ENCODE results near the gene TSACC.

The TSACC gene

GRCh38 chr1:156390469-156391365 lies 52.4 kb downstream of the TSACC start:
- H3K9ac ChIP-seq (ENCODE audit: insufficient read length, low read depth): peak overlapping the region; percentile 80
- H3K27me3 ChIP-seq (ENCODE audit: insufficient read depth, insufficient read length): peaks cover 65% of the 10 kb centered on the region
- no peak for TF ChIP-seq SUZ12 (IDR thresholded peaks at IDR 0.05; ENCODE audit: extremely low read depth, insufficient read depth, insufficient read length)
- TF ChIP-seq YY1 (IDR thresholded peaks at IDR 0.05; ENCODE audit: insufficient read depth, insufficient read length): no peak
- TF ChIP-seq ZNF274 (IDR thresholded peaks at IDR 0.05; ENCODE audit: low read depth, low read length): no peak
- H3K9me3 ChIP-seq (ENCODE audit: insufficient read depth, low read length): no peaks in the 10 kb centered on the region
- no peak overlapping the region for H3K4me3 ChIP-seq (ENCODE audit: insufficient read length, low read depth)
- H3K36me3 ChIP-seq (ENCODE audit: insufficient read depth, insufficient read length, low read length): no peaks in the 10 kb centered on the region
- DNase-seq (ENCODE audit: low read depth, low spot score): no peak
- H3K4me1 ChIP-seq (ENCODE audit: insufficient read depth, insufficient read length): peaks cover 62% of the 10 kb centered on the region

DNA sequence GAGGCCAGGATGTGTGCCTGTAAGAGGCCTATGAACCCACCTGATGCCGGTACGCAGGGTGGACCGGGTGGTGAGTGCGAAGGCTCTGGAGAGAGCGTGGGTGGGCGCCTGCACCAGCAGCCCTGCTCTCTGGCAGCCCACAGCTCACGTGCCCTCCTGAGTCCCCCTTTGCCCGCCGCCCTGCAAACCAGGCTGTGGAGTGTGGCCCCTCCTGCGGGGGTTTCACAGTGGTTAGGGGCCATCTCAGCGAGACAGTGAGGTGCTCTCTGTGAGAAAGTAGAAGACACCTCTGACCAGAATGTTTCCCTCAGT lies 53.0 kb downstream of the TSACC start:
- no peak for DNase-seq (ENCODE audit: low read depth, low spot score)
- no peaks in the 10 kb centered on the region for H3K36me3 ChIP-seq (ENCODE audit: insufficient read depth, insufficient read length, low read length)
- H3K9ac ChIP-seq (ENCODE audit: insufficient read length, low read depth): peak overlapping the region; percentile 80
- H3K9me3 ChIP-seq (ENCODE audit: insufficient read depth, low read length): no peaks in the 10 kb centered on the region
- peaks cover 56% of the 10 kb centered on the region for H3K4me1 ChIP-seq (ENCODE audit: insufficient read depth, insufficient read length)
- TF ChIP-seq YY1 (IDR thresholded peaks at IDR 0.05; ENCODE audit: insufficient read depth, insufficient read length) (no peak), ZNF274 (IDR thresholded peaks at IDR 0.05; ENCODE audit: low read depth, low read length) (no peak), SUZ12 (IDR thresholded peaks at IDR 0.05; ENCODE audit: extremely low read depth, insufficient read depth, insufficient read length) (no peak)
- H3K4me3 ChIP-seq (ENCODE audit: insufficient read length, low read depth): no peak overlapping the region
- peaks cover 58% of the 10 kb centered on the region for H3K27me3 ChIP-seq (ENCODE audit: insufficient read depth, insufficient read length)

DNA sequence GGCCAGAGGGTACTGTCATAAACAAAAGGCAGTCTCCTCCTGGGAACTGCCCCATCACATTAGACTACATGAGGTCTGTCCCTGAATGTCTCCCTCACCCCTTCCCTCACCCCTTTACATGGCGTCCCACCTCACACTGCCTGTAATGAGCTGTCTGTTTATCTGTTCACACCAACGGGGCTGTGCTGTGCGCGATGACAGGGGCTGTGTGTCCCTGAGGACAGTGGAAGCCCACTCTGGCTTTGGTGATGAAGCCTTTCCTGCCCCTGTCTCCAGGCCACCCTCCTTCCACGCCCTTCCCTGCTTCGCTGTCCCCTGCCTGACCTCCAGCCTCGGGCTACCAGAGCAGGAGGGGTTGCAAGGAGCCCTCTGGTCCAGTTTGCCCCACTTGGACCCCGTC lies 53.4 kb downstream of the TSACC start:
- no peaks in the 10 kb centered on the region for H3K36me3 ChIP-seq (ENCODE audit: insufficient read depth, insufficient read length, low read length)
- H3K9ac ChIP-seq (ENCODE audit: insufficient read length, low read depth): peak overlapping the region; percentile 80
- H3K27me3 ChIP-seq (ENCODE audit: insufficient read depth, insufficient read length): peaks cover 55% of the 10 kb centered on the region
- TF ChIP-seq SUZ12 (IDR thresholded peaks at IDR 0.05; ENCODE audit: extremely low read depth, insufficient read depth, insufficient read length) (no peak), ZNF274 (IDR thresholded peaks at IDR 0.05; ENCODE audit: low read depth, low read length) (no peak), YY1 (IDR thresholded peaks at IDR 0.05; ENCODE audit: insufficient read depth, insufficient read length) (no peak)
- H3K4me1 ChIP-seq (ENCODE audit: insufficient read depth, insufficient read length): peaks cover 56% of the 10 kb centered on the region
- no peak overlapping the region for H3K4me3 ChIP-seq (ENCODE audit: insufficient read length, low read depth)
- no peak for DNase-seq (ENCODE audit: low read depth, low spot score)
- H3K9me3 ChIP-seq (ENCODE audit: insufficient read depth, low read length): no peaks in the 10 kb centered on the region

DNA sequence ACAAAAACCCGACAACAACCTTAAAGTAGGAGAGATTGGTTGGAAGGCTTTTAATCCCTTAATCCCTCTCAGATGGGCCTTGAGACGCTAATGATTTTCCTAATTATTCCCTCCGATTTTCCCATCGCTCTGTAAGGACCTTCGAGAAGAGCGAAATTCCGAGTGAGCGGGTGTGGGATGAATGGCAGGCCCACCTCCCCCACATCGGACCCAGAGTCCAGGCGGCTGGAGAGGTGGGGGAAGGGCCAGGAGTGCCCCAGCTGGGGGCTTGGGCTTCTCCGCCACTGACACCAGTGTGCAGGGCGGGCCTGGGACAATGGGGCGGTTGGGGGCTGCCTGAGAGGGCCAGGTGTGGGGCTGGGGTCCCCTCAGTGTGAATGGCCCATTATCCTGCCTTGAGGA lies 54.1 kb downstream of the TSACC start:
- DNase-seq (ENCODE audit: low read depth, low spot score): peak; percentile 69
- H3K27me3 ChIP-seq (ENCODE audit: insufficient read depth, insufficient read length): peaks cover 47% of the 10 kb centered on the region
- no peaks in the 10 kb centered on the region for H3K9me3 ChIP-seq (ENCODE audit: insufficient read depth, low read length)
- TF ChIP-seq SUZ12 (IDR thresholded peaks at IDR 0.05; ENCODE audit: extremely low read depth, insufficient read depth, insufficient read length): no peak
- peaks cover 56% of the 10 kb centered on the region for H3K4me1 ChIP-seq (ENCODE audit: insufficient read depth, insufficient read length)
- no peaks in the 10 kb centered on the region for H3K36me3 ChIP-seq (ENCODE audit: insufficient read depth, insufficient read length, low read length)
- no peak overlapping the region for H3K4me3 ChIP-seq (ENCODE audit: insufficient read length, low read depth)
- H3K9ac ChIP-seq (ENCODE audit: insufficient read length, low read depth): peak overlapping the region; percentile 61

- Histone ChIP-seq H3K9ac (ENCODE audit: insufficient read length, low read depth) (peak overlapping the region; percentile 61), H3K36me3 (ENCODE audit: insufficient read depth, insufficient read length, low read length) (no peaks in the 10 kb centered on the region), H3K4me1 (ENCODE audit: insufficient read depth, insufficient read length) (peaks cover 49% of the 10 kb centered on the region), H3K9me3 (ENCODE audit: insufficient read depth, low read length) (no peaks in the 10 kb centered on the region), H3K4me3 (ENCODE audit: insufficient read length, low read depth) (no peak overlapping the region), H3K27me3 (ENCODE audit: insufficient read depth, insufficient read length) (peaks cover 41% of the 10 kb centered on the region)
- DNase-seq (ENCODE audit: low read depth, low spot score): no peak
- peak; percentile 3 for TF ChIP-seq YY1 (IDR thresholded peaks at IDR 0.05; ENCODE audit: insufficient read depth, insufficient read length)
- no peak for TF ChIP-seq ZNF274 (IDR thresholded peaks at IDR 0.05; ENCODE audit: low read depth, low read length)
These were observed 54.8 kb downstream of the TSACC start for GRCh38 chr1:156393095-156393494.

- Histone ChIP-seq H3K4me3 (ENCODE audit: insufficient read length, low read depth) (no peak overlapping the region), H3K27me3 (ENCODE audit: insufficient read depth, insufficient read length) (peaks cover 33% of the 10 kb centered on the region), H3K9me3 (ENCODE audit: insufficient read depth, low read length) (no peaks in the 10 kb centered on the region), H3K4me1 (ENCODE audit: insufficient read depth, insufficient read length) (peaks cover 44% of the 10 kb centered on the region), H3K36me3 (ENCODE audit: insufficient read depth, insufficient read length, low read length) (no peaks in the 10 kb centered on the region), H3K9ac (ENCODE audit: insufficient read length, low read depth) (no peak overlapping the region)
- no peak for DNase-seq (ENCODE audit: low read depth, low spot score)
- TF ChIP-seq SUZ12 (IDR thresholded peaks at IDR 0.05; ENCODE audit: extremely low read depth, insufficient read depth, insufficient read length): no peak
- TF ChIP-seq ZNF274 (IDR thresholded peaks at IDR 0.05; ENCODE audit: low read depth, low read length): no peak
- no peak for TF ChIP-seq YY1 (IDR thresholded peaks at IDR 0.05; ENCODE audit: insufficient read depth, insufficient read length)
These were observed 55.8 kb downstream of the TSACC start for GRCh38 chr1:156394082-156394481.

DNA sequence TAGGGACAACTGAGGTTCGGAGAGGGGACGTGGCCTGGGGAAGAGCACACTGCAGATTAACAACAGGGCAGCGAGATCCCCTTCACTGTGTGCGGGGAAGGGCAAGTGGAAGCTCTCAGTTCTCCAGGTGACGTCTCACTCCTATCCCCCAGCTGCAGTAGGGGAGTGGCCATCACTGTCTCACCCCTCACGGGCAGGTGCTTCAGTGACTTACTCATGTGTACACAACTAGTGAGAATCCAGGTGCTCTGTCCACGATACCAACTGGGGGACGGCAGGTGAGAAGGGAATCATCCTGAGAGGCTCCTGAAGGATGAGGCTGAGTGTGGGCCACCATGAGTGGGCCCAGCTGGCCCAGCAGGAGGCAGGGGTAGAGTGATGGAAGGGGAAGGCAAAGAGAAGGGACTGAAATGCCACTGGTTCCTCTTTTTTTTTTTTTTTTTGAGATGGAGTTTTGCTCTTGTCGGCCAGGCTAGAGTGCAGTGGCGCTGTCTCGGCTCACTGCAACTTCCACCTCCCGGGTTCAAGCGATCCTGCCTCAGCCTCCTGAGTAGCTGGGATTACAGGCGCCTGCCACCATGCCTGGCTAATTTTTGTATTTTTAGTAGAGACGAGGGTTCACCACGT lies 56.6 kb downstream of the TSACC start:
- no peak for TF ChIP-seq SUZ12 (IDR thresholded peaks at IDR 0.05; ENCODE audit: extremely low read depth, insufficient read depth, insufficient read length)
- no peak for TF ChIP-seq ZNF274 (IDR thresholded peaks at IDR 0.05; ENCODE audit: low read depth, low read length)
- TF ChIP-seq YY1 (IDR thresholded peaks at IDR 0.05; ENCODE audit: insufficient read depth, insufficient read length): no peak
- peaks cover 40% of the 10 kb centered on the region for H3K4me1 ChIP-seq (ENCODE audit: insufficient read depth, insufficient read length)
- no peak for DNase-seq (ENCODE audit: low read depth, low spot score)
- no peak overlapping the region for H3K4me3 ChIP-seq (ENCODE audit: insufficient read length, low read depth)
- H3K9me3 ChIP-seq (ENCODE audit: insufficient read depth, low read length): no peaks in the 10 kb centered on the region
- peaks cover 24% of the 10 kb centered on the region for H3K27me3 ChIP-seq (ENCODE audit: insufficient read depth, insufficient read length)
- no peak overlapping the region for H3K9ac ChIP-seq (ENCODE audit: insufficient read length, low read depth)
- H3K36me3 ChIP-seq (ENCODE audit: insufficient read depth, insufficient read length, low read length): no peaks in the 10 kb centered on the region

Measured in NT2/D1 (cell line).